Measurements from ENCODE around the gene LAS1L. TPM values are rescaled to one million over a fixed set of nuclear protein-coding genes. Genes with fewer than 3 reads are reported as not detected.

The LAS1L gene
- total and polyA plus RNA-seq, 2 donors (not counting 3 experiments of a cell fraction or from before 2014, with no cell fraction given), result 22.9 to 34.2 TPM

DNA sequence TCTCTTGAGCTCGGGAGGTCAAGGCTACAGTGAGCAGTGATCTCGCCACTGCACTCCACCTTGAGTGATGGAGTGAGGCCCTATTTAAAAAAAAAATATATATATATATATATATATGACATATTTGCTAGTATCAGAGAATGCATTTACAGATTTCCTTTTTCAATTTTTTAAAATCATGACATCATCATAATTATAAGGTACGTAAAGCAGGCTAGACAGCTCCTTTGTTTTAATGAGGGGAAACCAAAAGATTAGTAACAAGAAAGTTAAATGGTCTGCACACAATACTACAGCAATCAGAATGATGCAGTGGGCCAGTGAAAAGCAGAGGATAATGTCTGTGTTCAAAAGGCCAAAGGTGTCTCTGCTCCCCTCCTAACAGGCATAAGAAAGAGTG is 43.0 kb downstream of the LAS1L start:
- DNase-seq (ENCODE audit: low read depth, low spot score) (no peak), FAIRE-seq (no peak)
- Histone ChIP-seq H3K9me3 (replicated peaks; ENCODE audit: control insufficient read depth, insufficient read depth, low read length) (no peaks in the 10 kb centered on the region), H3K4me1 (ENCODE audit: control insufficient read depth, extremely low read depth, insufficient read depth, low read length) (no peaks in the 10 kb centered on the region), H3K27ac (ENCODE audit: insufficient read depth, low read depth, low read length) (no peak overlapping the region), H3K79me2 (ENCODE audit: control insufficient read depth, insufficient read depth, low read length) (no peaks in the 10 kb centered on the region), H2AFZ (ENCODE audit: low read depth, low read length) (no peak overlapping the region), H3K27me3 (ENCODE audit: control insufficient read depth in 2 of 2, insufficient read depth in 2 of 2, low read length in 2 of 2) (no peaks in the 10 kb centered on the region), H3K36me3 (ENCODE audit: control insufficient read depth in 2 of 2, extremely low read depth in 1 of 2, insufficient read depth in 2 of 2, low read length in 2 of 2) (no peaks in the 10 kb centered on the region), H3K4me3 (replicated peaks in 1 of 3; ENCODE audit: insufficient read depth in 1 of 3, low read depth in 1 of 3, low read length in 3 of 3) (no peak overlapping the region), H3K9me1 (replicated peaks; ENCODE audit: control insufficient read depth, extremely low read depth, insufficient read depth, low read length) (no peaks in the 10 kb centered on the region), H3K9ac (replicated peaks; ENCODE audit: extremely low read depth, insufficient read depth, low read length) (no peak overlapping the region), H3K4me2 (ENCODE audit: insufficient read depth, low read length) (no peak overlapping the region), H4K20me1 (replicated peaks; ENCODE audit: control insufficient read depth, extremely low read depth, insufficient read depth, low read length) (no peaks in the 10 kb centered on the region)
- TF ChIP-seq EZH2 (IDR thresholded peaks at IDR 0.05; ENCODE audit: borderline replicate concordance, low read depth, low read length, severe bottlenecking) (no peak), MYC (IDR thresholded peaks at IDR 0.05; ENCODE audit: low read depth, low read length) (no peak), JUN (IDR thresholded peaks at IDR 0.05; ENCODE audit: borderline replicate concordance, insufficient read depth, insufficient read length, low read depth) (no peak), GATA2 (IDR thresholded peaks at IDR 0.05; ENCODE audit: insufficient read depth, insufficient read length, low read depth, low read length) (no peak), FOS (IDR thresholded peaks at IDR 0.05; ENCODE audit: borderline replicate concordance, insufficient read depth, low read length) (no peak), POLR2A (IDR thresholded peaks at IDR 0.05; ENCODE audit: low read depth, low read length) (no peak), POLR2AphosphoS5 (IDR thresholded peaks at IDR 0.05; ENCODE audit: insufficient read depth, low read depth, low read length) (no peak)
- TF ChIP-seq, protein P1, sequence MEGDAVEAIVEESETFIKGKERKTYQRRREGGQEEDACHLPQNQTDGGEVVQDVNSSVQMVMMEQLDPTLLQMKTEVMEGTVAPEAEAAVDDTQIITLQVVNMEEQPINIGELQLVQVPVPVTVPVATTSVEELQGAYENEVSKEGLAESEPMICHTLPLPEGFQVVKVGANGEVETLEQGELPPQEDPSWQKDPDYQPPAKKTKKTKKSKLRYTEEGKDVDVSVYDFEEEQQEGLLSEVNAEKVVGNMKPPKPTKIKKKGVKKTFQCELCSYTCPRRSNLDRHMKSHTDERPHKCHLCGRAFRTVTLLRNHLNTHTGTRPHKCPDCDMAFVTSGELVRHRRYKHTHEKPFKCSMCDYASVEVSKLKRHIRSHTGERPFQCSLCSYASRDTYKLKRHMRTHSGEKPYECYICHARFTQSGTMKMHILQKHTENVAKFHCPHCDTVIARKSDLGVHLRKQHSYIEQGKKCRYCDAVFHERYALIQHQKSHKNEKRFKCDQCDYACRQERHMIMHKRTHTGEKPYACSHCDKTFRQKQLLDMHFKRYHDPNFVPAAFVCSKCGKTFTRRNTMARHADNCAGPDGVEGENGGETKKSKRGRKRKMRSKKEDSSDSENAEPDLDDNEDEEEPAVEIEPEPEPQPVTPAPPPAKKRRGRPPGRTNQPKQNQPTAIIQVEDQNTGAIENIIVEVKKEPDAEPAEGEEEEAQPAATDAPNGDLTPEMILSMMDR (IDR thresholded peaks at IDR 0.05; ENCODE audit: extremely low read depth in 1 of 2, insufficient read depth in 1 of 2, low read depth in 1 of 2, low read length in 2 of 2), result no peak
- TF ChIP-seq, protein P2, sequence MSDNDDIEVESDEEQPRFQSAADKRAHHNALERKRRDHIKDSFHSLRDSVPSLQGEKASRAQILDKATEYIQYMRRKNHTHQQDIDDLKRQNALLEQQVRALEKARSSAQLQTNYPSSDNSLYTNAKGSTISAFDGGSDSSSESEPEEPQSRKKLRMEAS (IDR thresholded peaks at IDR 0.05; ENCODE audit: insufficient read depth, insufficient read length), result no peak
- ChIA-PET CTCF (no interaction called here), POLR2A (no interaction called here)
- dilution Hi-C loops (cut with MboI; ENCODE audit: extremely low pct_ligation_motif_present, low sequenced_read_pairs) (no loop called here), intact Hi-C loops (cut with micrococcal nuclease) (no loop called here)
- no TSS peak for BruUV-seq (replicated peaks)

Data from endothelial cell of umbilical vein (primary cell).